H54 (cell line): ENCODE data around the gene TBC1D24.
"Not testable (repeated sequence)": the region's sequence is repeated elsewhere in the genome, so short reads cannot be mapped to it uniquely, and the experiment has no call there.

ENCODE experiments used
- DNase-seq: peaks from one replicate; pipeline ENCODE4 v3.0.0; 2011; ENCODE audit warnings: low spot score, mixed read lengths; ENCODE audit not compliant: insufficient read length
- FAIRE-seq: peaks from 3 replicates; lab custom pipeline; 2011; peaks lifted over from hg19 to GRCh38; lab: Jason Lieb, UNC
- POLR2A ChIP-seq: IDR thresholded peaks from 2 replicates; pipeline ENCODE4 v1.6.1; 2011; ENCODE audit warnings: low read depth, mild to moderate bottlenecking, low read length

TBC1D24 gene

GRCh38 chr16:2474877-2475412, at the start of gene TBC1D24:
TSS of gene TBC1D24 (plus strand) at chr16:2475127. CDS start at chr16:2496149, 21,022 bp downstream.
- FAIRE-seq (no peak), DNase-seq (peak; percentile 100)

GRCh38 chr16:2425825-2426430, 49.0 kb upstream of the TBC1D24 start:
- TF ChIP-seq POLR2A, result no peak
- DNase-seq (no peak), FAIRE-seq (no peak)

More at GRCh38 chr16:2474877-2475412, at the start of gene TBC1D24:
- TF ChIP-seq POLR2A, result peak; percentile 92

GRCh38 chr16:2426941-2427361, 48.0 kb upstream of the TBC1D24 start:
- FAIRE-seq (no peak), DNase-seq (no peak)
- TF ChIP-seq POLR2A, result no peak

GRCh38 chr16:2427526-2427925, 47.4 kb upstream of the TBC1D24 start:
- DNase-seq (no peak), FAIRE-seq (no peak)
- TF ChIP-seq POLR2A, result no peak

GRCh38 chr16:2428051-2428783, 46.7 kb upstream of the TBC1D24 start:
- DNase-seq (no peak), FAIRE-seq (no peak)
- TF ChIP-seq POLR2A, result no peak

- no peak; the same call in 1 of the 2 replicates for TF ChIP-seq POLR2A
- no peak for DNase-seq
- FAIRE-seq, result no peak
Observed at GRCh38 chr16:2428784-2429033, 46.2 kb upstream of the TBC1D24 start.

- DNase-seq (peak; percentile 94), FAIRE-seq (no peak)
- peak; percentile 94 for TF ChIP-seq POLR2A
Observed at GRCh38 chr16:2429034-2429770, 45.7 kb upstream of the TBC1D24 start, which contains the start of gene CCNF. TSS of gene CCNF (plus strand) at chr16:2429447. CDS start at chr16:2429482, 35 bp downstream.

GRCh38 chr16:2429771-2430663, 44.9 kb upstream of the TBC1D24 start:
- DNase-seq, result no peak
- no peak for FAIRE-seq
- TF ChIP-seq POLR2A, result no peak

GRCh38 chr16:2432286-2432685, 42.6 kb upstream of the TBC1D24 start:
- no peak for FAIRE-seq
- DNase-seq, result no peak
- TF ChIP-seq POLR2A, result no peak

- FAIRE-seq, result no peak
- no peak for DNase-seq
- no peak for TF ChIP-seq POLR2A
Observed at GRCh38 chr16:2432801-2433505, 42.0 kb upstream of the TBC1D24 start.

GRCh38 chr16:2435236-2435635, 39.7 kb upstream of the TBC1D24 start:
- not testable (repeated sequence) for FAIRE-seq, DNase-seq

- DNase-seq (no peak), FAIRE-seq (no peak)
- no peak for TF ChIP-seq POLR2A
Observed at GRCh38 chr16:2436110-2436509, 38.8 kb upstream of the TBC1D24 start.
